ENCODE data around the gene LMAN2.
A peak's percentile ranks its signal among the peaks of the same experiment; 100 is the strongest.
"Not testable (repeated sequence)": the region's sequence is repeated elsewhere in the genome, so short reads cannot be mapped to it uniquely, and the experiment has no call there.

LMAN2 gene

DNA sequence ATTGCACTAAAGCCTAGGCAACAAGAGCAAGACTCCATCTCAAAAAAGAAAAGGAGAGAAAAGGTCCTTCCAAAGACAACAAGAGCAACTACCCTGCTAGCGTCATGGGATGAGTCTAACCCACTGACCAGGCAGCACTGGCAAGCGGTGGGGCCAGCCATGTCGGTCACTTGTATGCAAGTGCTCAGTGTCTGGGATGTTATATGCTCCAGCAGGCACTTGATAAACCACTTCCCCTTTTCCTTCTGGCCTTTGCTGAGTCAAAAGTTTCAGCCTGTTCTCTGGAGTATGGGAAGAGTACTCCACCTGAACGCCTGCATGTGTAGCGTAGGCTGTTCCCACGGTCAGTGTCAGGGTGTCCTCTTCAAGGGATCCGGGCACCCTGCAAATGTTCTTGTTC, 30.6 kb downstream of the LMAN2 start:
- peak; percentile 42 for DNase-seq

DNA sequence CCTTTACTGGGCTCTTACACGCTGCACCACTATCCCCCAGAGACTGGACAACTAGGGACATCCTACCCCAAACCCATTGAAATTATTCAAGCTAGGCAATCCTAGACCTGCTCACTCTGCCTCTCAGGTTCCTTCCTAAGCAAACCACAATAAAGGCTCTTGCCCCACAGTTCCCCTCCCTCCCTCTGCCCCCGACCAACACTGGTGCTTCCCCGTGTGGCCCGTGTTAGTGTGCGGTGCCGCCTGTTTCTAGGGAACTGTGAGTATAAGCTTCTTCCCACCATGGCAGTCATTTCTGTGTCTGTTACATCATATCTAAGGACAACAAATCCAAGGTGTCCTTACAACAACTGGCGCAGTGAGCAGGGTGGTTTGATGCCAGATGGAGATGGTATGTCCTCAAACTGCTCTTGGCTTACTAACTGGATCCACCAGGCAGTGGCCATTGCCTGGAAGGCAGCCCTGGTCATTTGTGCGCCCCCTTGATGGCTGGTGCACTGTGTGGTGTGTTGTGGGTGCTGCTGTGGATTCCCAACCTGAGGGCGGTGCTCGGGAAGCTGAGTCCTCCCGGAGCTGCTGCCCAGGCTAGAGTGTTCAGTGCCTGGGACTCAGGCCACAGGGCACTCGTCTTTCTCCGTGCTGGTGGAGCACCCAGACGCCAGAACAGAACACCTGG, 31.4 kb downstream of the LMAN2 start:
- no peak for DNase-seq

DNA sequence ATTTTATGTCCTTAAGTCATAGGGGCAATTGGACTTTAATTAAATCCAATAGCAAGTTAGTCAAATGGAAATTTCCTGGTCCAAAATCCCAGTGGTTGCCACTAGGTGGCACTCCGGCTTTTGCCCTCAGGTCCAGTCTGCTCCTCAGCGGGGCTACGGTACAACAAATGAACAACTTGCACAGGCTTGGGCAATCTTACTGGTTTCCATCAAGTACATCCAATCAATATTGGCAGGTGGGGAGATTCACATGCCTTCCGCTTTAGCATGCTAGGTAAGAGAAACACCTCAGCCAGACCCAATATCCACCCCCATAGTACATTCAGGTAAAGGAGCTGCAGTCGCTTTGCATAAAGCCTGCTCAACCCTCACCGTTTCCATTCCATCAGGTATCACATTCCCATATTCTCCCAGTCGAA, 33.5 kb downstream of the LMAN2 start:
- DNase-seq: peak; percentile 28

DNA sequence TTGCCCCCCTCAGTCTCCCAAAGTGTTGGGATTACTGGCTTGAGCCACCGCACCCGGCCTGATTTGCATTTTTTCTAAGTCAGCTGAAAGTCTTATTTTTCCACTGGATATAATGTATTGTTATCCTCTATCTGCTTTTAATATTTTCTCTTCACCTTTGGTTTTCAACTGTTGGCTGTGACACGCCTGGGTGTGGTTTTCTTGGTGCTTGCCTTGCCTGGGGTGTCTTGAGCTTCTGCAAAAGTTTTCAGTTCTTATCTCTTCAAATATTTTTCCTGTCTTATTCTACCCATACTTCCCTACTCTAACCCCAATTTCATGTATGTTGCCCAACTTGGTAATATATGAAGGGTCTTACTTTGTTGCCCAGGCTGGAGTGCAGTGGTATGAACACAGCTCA, 35.5 kb downstream of the LMAN2 start:
- no peak for DNase-seq

DNA sequence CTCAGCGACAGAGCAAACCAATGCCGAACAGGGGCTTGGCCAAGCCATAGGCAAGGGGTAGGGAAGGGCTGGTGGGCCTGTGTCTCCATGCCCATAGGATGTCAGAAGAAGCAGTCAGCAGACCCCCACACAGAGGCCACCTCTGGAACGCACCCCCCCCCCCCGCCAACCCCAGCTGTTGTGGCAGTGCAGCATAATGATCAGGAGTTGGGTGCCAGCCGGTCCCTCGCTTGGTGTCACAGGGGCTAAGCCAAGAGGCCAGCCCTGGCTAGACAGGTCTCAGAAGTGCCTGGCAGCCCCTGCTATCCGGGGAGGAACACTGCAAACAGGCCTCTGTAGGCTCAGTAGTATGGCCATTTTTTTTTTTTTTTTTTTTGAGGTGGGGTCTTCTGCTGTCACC, 36.1 kb downstream of the LMAN2 start:
- DNase-seq: no peak

DNA sequence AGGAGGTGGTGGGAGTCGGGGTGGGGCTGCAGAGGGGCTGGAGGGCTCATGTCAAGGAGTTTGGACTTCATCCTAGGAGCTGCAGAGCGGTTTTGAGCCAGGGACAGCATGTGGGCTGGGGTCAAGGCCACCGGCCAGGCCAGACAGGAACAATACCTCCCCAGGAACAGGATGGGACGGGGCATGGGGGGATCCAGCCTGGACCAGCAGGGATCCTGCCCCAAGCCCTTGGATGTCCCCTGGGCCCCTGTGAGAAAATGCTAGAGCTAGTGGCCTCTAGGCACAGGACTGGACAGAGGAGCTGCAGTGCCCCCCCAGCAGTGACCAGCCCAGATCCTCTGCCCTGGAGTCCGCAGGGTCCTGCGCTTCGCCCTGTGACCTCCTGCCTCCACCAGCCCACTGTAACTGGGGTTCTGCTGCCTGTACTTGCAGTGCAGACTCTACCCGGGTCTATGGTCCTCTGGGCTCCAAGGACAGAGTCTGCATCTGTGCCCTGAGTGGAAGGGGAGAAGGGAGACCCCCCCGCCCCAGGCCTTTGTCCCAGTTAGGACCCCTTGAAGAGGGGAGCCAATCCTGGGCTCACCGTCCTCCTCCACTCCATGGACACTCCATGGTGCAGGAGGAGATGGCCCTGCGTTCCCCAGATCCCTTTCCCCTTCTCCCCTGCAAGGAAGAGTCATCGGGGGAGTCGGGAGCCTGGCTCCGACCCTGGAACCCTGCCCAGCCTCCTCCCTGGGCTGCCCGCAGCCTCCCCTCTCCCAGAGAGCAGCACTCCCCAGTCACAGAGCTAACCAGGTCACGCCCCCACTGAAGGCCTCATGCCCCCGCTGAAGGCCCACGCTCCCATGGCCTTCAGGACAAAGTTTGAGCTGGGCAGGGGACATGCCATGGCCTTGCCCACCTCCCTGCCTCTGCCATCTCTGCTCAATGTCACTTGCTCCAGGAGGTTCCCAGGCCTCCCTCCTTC, 36.8 kb downstream of the LMAN2 start:
- DNase-seq: no peak

DNA sequence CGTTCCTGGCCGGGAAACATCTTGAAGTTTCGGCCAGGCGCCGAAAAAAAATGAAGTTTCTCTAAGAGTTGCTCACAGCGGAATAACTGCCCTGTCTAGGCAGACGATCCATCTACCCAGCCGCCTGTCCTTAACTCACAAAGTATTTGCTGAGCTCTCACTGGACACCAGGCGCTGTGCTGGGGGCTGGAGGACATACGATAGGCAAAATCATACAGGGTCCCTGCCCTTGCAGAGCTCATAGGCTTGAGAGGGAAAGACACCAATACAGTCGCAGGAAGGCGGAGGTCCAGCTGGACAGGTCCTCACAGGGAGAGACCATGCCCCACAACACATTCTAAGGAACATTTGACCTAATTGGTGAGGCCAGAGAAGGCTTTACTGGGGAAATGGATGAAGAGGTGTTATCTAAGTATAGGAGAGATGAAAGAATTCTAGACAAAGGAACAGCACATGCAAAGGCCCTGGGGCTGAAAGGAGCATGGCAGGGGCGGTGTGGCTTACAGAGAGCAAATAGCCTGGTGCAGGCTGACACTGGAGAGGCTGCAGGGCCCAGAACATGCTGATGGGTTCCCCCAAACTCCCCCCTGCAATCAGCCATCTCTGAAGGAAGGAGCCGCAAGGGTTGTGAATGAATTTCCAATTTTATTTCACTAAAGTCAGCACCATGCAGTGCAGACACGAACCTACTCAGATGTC, 37.8 kb downstream of the LMAN2 start:
- DNase-seq: no peak

DNA sequence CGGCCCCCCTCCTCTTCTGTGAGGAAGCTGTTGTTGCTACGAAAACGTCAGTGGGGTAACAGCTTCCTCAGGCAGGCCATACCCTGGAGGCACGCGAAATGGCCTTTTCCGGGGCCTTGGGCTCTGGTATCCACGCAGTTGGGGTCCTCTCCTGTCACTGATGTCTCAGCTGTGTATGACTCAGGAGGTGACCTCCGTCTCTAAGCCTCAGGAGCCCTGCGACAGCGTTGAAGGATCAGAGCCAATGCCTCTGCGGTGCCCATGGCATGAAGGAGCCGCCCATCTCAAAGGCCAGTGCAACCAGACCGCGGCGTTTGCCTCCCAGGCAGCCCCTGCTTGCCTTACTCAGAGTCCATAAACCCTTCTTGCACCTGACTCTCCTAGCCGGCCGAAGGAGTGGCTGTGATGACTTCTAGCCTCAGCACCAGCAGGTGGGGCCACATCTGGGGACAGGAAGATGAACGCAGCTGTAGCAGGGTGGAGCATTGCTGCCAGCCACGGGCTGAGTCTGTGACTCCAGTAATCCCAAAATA, 38.8 kb downstream of the LMAN2 start:
- no peak for DNase-seq

DNA sequence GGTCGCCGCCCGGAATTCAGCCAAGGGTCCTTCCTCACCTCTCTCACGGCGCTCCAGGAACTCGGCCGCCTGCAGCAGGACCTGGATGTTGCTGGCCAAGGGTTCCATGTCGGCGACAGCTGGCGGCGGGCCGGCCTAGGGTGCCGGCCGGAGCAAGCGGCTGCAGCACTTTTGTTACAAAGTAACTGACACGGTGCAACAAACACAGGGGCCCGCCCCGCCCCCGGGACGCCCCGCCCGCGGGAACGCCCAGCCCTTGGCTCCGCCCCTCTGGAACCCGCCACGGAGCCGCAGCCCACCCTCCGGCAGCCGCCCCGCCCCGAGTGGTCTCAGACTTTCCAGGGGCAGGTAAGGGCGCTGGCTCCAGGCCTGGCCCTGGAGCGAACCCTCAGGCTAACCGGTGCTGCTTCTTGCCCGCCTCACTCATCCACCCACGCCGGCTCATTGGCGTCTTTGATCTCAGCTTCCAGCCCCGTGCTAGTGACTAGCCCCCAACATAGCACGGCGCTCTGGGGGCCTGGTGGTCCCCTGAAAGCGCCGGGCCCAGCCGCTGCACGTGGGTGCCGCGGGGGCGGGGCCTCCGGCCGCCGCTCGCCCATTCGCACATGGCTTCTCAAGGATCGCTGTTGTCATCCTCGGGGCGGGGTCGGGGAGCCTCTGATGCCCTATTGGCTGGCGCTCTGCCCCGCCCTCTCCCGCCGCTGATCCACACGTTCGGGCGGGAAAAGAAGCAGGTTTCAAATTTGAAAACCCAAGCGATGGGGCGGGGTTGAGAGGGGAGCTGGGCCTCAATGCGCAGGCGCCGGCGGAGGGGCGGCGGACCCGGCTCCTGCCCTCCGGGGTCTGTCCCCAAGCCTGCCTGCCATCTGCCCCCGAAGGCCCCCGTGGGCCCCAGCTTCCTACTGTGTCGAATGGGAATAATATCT, 39.5 kb downstream of the LMAN2 start, which contains the start of gene MXD3:
Gene MXD3 (minus strand): TSS at position 176 of the 926 bp plus-strand sequence. CDS start 68 bp downstream, at position 108.
- peak; percentile 91 for DNase-seq

DNA sequence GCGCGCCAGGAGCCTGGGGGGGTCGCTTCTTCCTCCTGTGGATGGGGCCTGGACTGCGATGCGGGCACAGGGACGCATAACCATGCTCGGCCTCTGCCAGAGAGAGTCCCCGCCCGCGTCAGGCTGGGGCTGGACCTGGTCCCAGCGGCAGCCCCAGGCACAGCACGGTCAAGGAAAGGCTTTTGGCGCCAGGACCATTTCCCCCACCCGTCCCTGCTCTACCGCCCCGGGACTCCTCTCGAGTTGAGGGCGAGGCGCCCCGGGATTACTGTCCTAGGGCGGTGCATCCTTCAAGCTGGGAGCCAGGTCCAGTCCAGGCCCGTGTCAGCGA, 40.1 kb downstream of the LMAN2 start:
- no peak for DNase-seq

DNA sequence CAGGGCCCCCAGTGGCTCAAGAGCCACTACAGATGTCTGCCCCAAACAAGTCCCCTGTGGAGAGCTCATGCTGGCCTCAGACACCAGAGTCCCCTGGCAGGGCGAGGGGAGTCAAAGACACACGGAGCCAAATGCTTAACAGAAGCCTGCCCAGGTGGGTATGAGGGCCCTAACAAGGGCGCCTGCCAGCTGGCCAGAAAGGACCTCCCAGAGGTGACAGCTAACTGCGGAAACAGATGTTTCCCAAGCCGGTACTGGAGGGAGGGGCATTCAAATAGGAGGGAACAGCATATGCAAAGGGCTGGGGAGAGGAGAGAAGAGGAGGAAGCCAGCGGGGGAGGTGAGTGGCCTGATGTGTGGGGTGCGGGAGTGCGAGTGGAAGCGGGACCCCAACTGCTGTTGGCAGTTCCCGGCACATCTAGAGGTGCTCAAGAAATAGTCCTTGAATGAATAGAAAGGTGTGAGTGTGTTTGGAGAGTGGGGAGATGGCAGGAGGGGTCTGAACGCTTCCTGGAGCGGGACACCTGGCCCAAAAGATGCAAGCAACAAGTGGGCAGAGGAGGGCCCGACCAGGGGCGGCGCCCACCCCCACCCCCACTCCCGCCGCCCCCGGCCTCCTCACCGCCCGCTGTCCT, 40.6 kb downstream of the LMAN2 start:
- peak; percentile 22 for DNase-seq

DNA sequence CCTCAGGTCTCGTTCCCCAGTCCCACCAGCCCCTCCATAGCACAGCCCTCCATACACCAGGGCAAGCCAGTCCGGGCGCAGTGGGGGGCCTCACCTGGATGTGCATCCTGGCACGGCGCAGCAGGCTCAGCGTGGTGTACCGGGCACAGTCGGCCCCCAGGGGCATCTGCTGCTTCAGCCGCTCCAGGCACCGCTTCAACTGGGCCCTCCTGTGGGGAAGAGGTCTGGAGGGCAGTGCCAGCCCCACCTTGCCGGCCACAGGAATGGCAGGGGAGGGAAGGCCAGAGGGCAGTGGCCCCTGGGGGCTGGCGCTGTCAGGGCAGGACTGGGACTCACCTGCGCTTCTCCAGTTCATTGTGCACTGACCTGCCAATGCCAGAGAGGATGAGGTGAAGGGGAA, 41.1 kb downstream of the LMAN2 start:
- no peak for DNase-seq

DNA sequence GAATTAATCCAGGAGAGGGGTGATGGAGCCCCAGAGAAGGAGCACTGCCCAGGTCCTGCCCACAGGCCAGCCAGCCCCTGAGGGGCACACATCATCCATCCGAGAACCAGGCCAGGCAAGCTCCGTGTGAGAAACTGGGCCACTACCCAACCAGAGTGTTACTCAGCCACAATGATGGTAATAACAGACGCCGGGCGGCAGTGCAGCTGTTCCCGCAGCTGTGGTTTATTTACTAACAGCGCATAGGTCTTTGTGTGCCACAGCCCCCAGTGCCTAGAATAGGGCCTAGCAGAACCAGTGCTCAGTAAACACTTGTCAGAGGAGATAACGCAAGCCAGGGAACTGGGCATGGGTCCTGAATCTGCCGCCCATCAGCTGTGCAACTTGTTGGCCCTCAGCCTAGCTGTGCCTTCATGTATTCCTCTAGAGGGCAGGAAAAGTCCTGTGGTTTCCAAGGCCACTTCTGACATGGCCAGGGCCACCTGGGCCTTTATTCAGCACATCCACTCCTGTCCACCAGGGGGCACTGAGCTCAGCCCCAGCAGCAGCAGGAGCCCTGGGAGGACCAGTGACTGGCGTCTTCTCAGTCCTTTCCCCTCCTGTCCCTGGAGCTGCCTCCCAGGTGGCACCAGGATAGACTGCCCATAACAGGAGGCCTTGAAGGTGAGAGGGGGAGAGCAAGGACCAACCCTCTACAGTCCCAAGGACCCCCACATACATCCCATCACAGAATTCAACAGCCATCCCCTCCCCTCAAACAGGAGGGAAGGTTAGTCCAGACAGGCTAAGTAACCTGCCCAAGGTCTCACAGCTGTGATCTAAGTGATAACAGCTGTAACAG, 41.9 kb downstream of the LMAN2 start:
- DNase-seq: peak; percentile 6

DNA sequence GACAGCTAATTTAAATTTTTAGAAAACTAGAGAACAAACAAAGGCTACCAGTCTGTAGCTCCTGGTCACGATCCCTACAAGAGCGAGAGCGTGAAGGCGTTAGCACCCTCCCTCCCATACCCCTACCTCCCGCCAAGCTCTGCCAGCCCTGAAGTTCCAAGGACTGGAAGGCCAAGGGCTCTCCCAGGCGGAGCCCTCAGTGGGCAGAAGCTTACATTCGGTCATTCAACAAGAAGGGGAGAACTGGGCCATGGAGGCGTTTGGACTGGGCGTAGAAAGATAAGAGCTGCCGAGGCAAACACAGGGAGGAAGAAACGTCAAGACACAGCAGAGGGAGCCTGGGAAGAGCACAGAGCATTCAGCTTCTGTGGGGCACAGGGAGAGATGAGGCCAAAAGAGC, 42.7 kb downstream of the LMAN2 start:
- DNase-seq: no peak

DNA sequence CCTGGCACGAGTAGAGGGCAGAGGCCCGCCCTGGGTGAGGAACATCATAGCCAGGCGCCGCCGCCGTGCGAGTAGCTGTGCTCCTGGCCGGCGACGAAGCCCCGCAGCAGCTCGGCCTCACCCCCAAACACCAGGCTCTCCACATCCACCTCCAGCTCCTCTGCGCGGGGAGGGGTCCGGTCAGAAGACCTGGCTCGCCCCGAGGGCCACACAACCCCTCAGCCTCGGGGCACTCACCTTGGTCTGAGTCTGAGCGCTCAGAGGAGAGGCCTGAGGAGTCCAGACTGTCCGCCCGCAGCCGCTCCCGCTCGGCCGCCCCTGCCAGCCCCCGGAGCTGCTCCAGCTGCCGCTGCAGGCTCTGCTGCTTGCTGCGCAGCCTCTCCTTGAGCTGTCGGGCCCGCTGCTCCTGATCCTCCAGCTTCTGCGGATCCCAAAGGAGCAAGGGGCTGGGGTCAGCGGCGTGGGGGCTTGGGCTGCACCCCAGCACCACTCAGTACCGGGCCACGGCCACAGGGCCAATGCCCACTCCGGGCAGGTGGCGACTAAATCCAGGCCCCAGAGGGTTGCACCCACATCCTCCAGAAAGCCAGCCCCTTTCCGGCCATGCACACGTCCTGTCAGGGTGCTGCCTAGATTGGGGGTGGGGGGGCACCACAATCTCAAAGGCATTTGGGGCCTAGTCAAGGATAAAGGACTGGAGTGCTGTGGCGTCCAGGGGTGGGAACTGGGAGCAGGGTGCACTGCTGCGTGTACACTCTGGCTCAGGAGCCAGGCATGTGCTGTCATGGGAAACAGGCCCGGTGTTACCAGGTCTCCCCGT, 43.7 kb downstream of the LMAN2 start:
- DNase-seq: peak; percentile 14

DNA sequence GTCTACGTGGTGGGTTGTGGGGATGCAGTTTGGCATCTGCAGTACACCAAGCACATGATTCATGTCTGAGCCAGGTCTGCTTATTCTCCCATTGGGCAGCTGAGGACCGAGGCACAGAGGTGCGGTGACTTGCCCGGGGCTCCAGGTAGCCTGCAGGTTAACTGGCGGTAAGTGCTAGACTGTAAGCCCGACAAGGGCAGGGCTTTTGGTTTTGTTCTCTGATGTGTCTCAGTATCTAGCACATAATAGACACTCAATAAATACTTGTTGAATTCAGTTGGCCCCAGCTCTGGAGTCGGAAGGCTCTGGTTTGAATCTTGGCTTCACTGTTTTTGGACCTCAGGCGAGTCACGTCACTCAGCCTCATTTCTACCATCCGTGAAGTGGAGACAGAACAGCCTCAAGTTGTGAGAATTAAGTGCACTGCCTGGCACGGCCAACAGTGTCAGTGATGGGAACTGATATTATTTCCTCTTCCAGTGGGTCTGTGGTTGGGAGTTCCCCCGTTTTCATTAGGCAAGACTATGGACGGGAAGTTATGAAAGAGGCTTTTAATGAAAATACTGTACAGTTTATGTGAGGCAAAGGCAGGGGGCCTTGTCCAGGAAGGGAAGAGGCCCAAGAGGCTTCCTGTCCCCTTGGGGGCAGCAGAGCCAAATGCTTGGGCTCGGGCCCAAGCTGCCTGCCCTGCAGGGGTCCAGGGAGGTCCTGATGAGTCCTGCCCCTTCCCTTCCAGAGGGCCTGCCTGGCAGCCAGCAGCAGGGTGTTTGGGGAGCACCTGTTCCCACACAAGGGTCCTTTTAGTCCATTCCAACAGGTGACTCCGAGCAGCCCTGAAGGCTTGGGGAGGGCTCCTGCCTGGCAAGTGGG, 44.6 kb downstream of the LMAN2 start:
- peak; percentile 91 for DNase-seq

DNA sequence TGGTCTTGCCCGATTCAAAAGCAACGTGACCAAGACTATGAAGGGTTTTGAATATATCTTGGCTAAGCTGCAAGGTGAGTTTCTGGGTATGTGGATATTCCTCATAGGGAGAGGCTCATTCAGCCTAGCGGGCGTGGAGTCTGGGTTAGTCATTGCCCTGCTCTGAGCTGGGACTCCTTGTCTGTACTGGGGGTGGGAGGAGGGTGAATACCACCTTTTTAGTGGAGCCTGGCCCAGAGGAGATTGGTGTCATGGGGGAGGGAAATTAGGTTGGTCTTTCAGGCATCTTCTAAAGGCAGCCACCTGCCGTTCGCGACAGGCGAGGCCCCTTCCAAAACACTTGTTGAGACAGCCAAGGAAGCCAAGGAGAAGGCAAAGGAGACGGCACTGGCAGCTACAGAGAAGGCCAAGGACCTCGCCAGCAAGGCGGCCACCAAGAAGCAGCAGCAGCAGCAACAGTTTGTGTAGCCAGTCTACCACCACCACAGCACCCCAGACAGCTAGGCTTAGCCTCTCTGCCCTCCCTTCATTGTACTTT, 45.3 kb downstream of the LMAN2 start:
- not testable (repeated sequence) for DNase-seq

DNA sequence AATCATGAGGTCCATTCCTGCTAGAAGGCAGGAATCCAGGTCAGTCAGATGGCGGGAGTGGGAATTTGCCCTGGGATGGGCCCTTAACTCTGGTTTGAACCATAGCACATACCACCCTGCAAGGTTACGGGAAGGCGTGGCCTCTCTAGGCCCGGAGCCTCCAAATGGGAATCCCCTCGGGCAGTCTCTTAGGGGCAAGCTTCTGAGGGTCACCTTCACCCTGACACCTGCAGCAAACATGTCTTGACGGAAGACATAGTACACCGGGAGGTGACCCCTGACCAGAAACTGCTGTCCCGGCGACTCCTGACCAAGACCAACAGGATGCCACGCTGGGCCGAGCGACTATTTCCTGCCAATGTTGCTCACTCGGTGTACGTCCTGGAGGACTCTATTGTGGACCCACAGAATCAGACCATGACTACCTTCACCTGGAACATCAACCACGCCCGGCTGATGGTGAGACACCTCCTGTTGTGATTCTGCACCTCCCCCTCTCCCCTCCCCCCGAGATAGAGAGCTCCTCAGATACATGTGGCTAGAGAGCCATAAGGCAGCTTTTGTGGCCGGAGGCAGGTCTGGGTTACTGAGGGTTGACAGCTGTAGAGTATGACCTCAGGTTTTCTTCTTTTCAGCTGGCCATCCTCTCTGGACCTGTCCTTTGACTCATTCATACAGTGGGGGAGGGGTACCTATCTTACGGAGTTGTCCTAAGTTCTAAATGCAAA, 46.9 kb downstream of the LMAN2 start:
- DNase-seq: no peak

Measured in GF-D8 (cell line).